HG03139 (cell line): ENCODE results near the gene LLPH.
A peak's percentile ranks its signal among the peaks of the same experiment; 100 is the strongest.
"Not testable (repeated sequence)": the region's sequence is repeated elsewhere in the genome, so short reads cannot be mapped to it uniquely, and the experiment has no call there.

Experiments used
- ATAC-seq: cut with Tn5 transposase; IDR thresholded peaks from one replicate; pipeline ENCODE4 v1.9.1; 2021; ENCODE audit not compliant: unreplicated experiment

Gene LLPH

DNA sequence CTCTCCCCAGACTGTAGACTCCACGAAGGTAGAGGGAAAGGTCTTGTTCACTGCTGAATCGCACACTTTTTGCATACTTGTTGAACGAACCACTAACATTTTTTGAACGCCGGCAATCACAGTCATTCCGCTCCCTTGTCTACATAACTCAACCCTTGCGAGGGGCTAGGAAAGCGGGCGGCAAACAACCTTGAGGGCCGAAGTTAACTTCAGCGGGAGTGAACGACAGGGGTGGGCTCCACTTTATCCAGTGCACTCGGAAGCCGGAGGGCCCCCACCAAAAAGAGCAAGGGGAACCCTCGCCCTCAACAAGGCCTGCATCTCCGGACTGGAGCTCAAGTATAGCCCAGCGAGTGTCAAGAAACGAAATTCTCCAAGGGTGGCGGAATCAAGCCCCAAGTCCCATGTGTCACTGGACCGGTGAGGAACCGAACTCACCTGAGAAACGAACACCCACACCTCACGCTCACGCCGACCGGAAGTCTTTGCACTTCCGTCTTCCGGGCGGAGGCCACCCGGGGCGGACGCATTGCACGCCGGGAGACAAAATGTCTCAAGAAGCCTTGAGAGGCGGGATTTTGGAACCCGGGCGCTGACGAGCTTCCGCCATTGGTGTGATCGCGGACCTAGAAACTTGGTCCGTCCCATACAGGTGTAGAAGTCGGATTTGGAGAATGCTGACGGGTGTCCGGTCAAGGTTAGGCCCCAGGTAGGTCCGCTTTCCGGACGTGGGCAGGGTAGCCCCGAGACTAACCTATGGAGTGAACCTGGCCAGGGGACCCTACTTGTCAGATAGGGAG is at the start of gene LLPH:
Gene LLPH (minus strand): TSS at position 484 of the 800 bp plus-strand sequence. CDS start 1,644 bp downstream, outside the sequence.
- ATAC-seq = peak; percentile 97

DNA sequence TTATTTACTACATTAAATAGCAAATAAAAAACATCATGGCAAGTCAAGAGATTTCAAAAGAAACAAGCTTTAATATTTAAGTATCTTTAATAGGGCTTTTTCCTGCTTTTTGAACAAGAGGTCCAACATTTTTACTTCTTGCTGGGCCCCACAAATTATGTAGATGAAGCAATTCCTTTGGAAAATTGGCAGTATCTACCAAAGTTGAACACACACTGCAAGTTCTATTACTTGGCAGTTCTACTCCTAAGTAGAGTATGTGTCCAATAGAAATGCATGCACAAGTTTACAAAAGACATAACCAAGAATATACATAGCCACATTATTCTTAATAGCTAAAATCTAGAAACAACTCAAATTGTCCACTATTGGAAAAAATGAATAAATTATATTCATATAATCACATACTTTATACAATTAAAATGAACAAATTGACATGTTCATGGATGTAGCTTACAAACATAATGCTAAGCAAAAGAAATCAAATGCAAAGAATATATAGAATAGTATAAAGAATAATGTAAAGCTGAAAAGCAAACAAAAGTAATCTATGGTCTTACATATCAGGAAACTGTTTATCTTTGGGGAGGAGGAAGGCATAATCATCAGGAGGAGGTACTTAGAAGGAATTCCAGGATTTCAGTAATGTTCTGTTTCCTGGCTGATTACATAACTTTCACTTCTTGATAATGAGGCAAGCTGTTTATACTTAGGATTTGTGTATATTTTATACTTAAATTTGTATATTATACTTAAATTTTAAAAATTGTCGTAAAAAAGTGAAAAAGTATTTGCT is 45.8 kb upstream of the LLPH start:
- no peak for ATAC-seq

GRCh38 chr12:66174391-66175325 is 44.1 kb upstream of the LLPH start:
- ATAC-seq = not testable (repeated sequence)

- ATAC-seq = no peak
These were observed 40.1 kb upstream of the LLPH start for GRCh38 chr12:66170606-66171005.

- peak; percentile 79 for ATAC-seq
These were observed 38.9 kb upstream of the LLPH start, which contains the start of gene TMBIM4 for GRCh38 chr12:66169221-66170170. Gene TMBIM4 (minus strand): TSS chr12:66169996. CDS start chr12:66169951, 45 bp downstream.

GRCh38 chr12:66168410-66168809 is 37.9 kb upstream of the LLPH start:
- ATAC-seq = no peak

DNA sequence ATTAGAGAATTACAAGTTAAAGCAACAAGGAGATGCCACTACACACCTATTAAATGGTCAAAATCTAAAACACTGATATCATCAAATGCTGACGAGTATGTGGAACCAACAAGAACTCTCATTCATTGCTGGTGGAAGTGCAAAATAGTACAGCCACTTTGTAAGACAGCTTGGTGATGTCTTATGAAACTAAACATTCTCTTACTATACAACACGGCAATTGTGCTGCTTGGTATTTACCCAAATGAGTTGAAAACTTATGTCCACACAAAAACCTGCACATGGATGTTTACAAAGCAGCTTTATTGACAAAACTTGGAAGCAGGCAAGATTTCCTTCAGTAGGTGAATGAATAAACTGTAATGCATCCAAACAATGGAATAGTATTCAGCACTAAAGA is 36.0 kb upstream of the LLPH start:
- no peak for ATAC-seq

DNA sequence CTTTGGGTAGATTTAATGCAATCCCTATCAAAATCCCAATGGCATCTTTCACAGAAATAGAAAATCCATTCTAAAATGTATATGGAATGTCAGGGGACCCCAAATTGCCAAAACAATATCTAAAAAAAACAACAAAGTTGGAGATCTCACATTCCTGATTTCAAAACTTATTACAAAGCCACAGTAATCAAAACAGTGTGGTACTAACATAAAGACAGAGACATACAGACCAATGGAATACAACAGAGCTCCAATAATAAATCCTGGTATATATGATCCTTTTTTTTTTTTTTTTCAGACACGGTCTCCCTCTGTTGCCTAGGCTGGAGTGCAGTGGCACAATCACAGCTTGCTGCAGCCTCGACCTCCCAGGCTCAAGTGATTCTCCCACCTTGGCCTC is 34.6 kb upstream of the LLPH start:
- ATAC-seq = no peak

DNA sequence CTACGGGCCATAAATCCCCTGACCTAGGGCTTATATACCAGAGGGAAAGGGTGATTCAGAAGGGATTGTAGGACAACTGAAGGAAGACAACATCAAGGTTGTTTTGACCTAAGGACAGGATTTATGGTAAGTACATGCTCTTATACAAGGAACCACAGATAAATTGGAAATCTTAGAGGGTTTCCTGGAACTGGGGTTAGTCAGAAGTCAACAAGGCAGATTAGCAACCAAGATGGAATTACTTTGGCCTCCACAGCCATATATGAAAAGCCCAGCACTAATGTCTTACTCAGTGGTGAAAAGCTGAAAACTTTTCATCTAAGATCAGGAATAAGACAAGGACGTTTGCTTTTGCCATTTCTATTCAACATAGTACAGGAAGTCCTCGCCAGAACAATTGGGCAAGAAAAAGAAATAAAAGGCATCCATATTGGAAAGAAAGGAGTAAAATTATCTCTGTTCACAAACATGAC is 33.8 kb upstream of the LLPH start:
- ATAC-seq = no peak

DNA sequence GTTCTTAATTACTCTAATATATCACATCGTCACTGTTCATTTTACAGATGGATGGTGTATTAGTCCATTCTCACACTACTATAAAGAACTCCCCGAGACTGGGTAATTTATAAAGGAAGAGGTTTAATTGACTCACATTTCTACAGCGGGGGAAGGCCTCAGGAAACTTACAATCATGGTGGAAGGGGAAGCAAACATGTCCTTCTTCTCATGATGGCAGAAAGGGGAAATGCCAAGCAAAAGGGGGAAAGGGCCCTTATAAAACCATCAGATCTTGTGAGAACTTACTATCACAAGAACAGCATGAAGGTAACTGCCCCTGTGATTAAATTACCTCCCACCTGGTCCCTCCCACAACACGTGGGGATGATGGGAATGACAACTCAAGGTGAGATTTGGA is 32.7 kb upstream of the LLPH start:
- no peak for ATAC-seq

DNA sequence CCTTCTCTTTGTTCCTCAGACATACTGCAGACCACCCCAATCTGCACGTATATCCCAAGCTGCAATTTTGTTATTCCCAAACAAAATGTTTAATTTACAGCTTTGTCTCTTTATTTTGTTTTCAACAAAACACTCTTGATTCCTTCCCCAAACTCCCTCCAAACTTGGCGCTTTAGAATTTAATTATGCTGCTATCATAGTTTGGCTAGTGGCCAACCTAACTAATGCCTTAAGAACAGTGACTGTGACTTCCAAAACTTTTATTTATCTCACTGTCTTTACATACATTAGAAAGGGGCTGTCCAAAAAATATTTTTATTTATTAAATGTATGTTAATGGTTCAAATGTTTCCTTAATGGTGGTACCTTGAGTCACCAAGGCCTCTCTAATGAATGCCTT is 32.2 kb upstream of the LLPH start:
- ATAC-seq = no peak

GRCh38 chr12:66160704-66161103 is 30.2 kb upstream of the LLPH start:
- ATAC-seq = no peak

DNA sequence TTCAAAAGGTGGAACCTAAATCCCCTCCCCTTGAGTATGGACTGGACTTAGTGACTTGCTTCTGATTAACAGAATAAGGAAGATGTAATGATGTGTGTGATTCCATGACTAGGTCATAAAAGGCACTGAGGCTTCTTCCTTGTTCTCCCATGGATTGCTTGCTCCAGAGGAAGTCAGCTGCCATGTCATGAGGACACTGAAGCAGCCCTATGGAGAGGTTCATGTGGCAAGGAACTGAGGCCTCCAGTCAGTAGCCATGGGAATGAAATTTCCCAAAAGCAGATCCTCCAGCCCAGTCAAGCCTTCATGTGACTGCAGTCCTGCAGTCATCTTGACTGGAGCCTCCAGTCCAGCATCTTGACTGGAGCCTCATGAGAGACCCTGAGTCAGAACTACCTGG is 28.6 kb upstream of the LLPH start:
- no peak for ATAC-seq

- ATAC-seq = no peak
These were observed 26.1 kb upstream of the LLPH start for GRCh38 chr12:66156654-66157053.

GRCh38 chr12:66154776-66155175 is 24.2 kb upstream of the LLPH start:
- ATAC-seq = no peak

DNA sequence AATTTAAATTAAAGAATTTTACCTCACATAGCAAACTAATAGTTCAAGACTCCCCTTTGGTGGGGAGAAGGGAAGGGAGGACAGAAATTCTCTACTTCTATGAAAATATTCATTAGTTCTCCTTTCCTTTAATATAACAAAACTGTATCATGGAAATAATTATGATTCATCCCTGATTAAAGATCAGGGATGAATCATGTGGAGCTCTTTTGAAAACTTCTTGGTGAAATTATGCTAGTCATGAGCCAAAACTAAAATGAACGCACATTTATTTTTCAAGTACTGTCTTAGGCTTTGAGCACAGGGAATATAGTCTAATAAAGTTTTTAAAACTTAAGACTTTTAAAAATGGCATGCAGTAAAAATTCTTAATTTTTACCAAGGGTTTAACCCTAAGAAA is 22.2 kb upstream of the LLPH start:
- no peak for ATAC-seq

DNA sequence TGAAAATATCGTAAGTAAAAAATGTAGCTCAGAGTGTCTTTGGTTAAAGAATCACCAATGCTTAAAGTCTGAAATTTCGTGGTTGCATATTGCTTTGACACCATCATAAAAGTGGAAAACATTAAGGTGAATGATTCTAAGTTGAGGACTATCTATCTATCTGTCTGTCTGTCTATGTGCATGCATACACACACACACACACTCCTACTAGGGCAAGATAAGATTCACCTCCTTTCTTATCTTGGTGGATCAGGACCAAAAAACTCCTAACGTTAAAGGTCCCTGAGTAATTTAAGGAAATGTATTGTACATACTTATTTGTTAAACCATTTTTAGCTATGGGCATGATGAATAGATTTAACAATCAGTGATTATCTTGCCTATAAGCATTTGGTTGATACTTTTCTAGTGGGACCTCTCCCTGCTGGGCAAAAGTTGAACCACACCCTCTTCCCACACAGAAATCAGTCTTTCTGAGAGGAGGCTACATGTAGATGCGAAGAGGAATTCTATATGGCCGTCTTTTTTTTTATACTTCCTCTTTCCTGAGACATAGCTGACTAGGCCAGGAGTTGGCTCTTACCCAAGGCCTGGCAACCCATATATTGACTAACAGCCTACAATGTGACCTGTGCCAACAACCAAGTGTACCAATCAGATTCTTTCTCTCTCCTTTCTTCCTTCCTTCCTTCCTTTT is 19.3 kb upstream of the LLPH start:
- no peak for ATAC-seq

- ATAC-seq = no peak
These were observed 14.5 kb upstream of the LLPH start for GRCh38 chr12:66144791-66145754.
